Stimulated activated CD4-positive, alpha-beta T cell treated with anti-CD3 and anti-CD28 coated beads, TNF-alpha, amount 100 ng/mL, for 24 hours (primary cell): ENCODE data around the gene NEUROG1.

Experiments used
- DNase-seq, 3 experiments: peaks; one replicate each; pipeline ENCODE4 v3.0.0-alpha.2; 2020; ENCODE audit warnings: low read depth in 3 of 3

Gene NEUROG1

DNA sequence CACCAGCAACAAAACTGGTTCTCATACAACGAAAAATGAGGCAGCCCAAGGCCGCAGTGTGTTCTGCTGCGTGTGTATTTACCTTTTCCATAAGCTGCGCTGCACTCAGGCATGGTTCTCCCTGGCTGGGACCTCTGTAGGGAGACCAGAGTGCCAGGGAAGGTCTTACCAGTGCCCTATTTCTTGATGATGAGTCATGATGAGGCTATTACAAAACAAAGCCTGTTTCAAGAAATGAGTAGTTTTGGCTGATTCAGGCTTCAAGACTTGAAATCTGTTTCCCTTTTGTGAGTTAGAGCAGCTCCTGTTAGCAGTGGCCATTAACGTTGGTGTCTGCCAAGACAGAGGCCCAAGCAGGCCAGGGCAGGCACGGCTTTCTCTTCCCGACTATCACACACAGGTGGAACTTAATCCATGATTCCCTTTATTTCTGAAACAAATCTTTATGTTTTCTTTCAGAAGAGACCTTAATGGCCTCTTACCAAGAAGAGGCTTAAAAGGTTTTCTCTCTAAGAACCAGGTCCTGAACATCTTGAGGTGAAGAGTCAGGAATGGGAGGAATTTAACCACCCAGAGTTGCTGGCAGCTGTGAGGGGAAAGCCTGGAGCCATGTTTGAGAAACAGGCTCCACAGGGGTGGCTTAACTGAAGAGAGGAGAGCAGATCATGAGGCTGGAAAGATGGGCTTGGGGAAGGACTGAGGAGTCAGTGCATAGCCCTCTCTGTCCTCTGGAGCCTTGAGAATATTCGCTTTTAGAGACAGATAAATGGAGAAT lies 42.2 kb downstream of the NEUROG1 start:
- no peak for DNase-seq

DNA sequence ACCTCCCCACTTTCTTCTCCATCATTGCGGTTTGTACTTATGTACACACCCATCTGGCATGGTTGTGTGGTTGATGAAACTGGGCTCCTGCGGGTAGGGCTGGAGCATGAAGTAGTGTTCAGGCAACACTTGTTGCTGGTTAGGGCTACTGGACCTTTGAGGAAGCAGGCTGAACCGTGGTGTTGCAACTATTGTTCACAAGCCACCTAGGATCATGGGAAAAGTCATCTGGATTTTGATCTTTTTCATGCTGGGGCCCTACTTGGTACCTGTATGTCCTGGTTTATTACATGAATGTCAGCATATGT lies 43.5 kb downstream of the NEUROG1 start:
- no peak for DNase-seq

DNA sequence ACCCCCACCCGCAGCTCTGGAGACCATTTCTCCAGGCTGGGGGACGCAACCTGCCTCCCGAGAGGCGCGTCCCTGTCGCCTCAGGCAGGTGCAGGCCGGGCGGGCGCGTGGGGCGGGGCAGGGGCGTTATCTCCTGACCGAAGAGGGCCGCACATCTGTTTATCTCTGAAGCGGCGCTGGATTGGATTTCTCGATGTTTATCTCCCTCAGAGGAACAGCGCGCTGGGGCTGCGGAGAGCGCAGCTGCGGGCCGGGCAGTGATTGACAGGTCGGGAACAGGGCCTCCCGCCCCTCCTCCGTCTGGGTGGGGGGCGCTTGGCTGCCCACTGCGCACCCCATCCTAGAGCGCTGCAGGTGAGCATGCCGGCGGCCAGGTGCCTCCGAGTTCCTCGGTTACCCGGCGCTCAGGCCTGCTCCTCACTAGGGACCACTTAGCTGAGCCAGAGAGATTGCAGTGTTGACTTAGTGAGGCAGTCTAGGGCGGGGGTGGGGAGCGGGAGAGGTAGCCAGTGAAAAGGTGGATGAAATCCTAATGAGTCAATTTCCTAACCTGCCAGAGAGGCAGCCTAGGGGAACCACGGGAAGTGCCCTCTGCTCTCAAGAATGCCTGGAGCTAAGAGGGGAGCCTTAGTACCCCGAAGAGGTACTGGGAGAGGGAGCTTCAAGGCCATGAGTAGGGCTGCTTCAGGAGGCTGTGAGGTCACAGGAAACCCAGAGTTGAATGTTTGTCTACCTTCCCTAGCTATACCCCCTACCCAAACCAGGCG lies 44.0 kb downstream of the NEUROG1 start:
- DNase-seq = no peak

DNA sequence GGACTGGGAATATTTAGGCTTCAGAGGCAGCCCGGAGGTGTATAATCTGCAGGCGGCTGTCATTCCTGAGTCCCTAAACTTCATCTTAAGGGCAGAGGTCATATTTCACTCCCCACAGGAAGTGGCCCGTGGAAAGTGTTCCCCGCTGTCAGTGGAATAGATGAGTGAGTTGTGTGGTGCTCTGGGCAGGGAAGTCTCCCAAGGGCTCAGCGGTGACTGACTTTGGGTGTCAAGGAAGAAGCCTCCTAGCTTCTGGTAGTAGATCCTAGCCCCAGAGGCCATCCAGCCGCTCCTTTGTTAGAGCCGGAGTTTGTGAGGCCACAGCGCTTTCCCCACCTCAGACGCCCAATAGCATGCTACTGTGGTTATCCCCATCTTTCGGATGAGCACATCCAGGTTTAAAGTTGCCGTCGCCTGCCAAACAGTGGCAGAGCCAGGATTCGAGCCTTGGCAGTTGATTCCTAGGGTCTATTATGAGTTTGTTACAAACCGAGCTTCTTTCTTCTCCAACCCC lies 44.7 kb downstream of the NEUROG1 start:
- no peak for DNase-seq

DNA sequence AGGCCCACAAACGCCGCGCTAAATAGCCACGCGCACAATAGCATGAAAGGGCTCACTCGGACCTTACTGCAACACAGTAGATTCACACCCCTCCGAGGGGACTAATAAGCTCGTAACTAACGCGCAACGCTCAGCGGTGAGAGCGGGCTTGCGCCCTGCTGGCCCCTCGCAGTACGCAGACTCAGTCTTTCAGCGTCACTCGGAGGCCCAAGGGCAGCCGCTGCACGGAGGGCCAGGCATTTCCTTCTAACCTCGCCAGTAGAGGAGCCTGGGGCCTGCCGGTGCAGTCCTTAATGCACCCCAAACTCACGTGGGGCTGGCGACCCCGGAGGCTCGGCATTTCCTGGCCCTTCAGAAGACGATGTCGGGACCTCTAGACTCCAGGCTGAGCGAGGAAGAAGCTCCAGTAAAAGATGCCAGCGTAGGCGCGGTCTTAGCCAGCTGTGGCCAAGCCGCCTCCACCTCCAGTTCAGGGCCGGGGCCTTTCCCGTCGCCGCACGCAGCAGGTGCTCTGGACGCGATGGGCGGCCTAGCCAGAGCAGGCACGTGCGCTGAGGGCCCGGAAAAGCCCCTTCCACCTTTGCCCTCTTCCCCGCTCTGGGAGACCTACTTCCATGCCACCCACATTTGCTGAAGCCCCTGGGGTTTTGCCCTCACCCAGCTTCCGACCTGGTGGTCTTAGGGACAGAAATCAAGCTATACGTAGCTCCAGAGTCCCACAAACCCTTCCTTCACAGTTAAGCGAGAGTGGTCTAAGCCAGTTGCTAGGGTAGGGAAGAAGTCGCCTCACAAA lies 45.3 kb downstream of the NEUROG1 start:
- no peak for DNase-seq

DNA sequence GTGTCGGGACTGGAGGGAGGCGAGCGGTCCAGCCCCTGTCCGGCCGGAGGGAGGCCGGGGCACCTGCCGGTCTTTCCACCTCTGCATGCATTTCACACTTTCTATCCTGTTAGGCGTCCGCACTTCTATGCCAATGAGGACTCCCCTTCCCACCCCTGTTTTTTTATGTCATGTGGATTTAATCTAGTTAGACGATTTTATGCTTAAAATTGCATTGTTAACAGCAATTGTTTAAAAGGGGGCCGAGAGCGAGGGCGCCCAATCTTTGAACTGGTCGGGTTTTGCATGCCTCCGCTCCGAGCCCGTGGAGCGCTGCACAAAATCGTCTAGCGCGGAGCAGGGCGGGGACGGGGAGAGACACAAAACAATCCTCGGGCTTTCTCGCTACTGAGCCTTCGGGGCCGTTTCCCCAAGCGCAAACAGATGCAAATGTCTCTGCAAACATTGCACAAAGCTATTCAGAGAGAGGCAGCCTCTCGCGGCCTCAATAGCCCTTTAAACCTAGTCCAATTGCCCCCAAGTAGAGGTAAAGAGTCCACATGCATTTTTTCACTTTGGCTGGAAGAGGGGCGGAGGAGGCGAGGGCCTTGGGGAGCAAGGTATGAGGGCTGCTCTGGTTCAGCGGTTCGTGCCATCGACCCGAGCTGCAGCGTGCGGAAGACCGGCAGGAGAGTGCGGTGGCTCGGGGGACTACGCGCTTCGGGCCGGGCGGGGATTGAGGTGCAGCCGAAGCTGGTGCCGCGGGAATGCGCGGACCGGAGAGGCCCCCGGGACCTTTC lies 46.1 kb downstream of the NEUROG1 start:
- no peak for DNase-seq

DNA sequence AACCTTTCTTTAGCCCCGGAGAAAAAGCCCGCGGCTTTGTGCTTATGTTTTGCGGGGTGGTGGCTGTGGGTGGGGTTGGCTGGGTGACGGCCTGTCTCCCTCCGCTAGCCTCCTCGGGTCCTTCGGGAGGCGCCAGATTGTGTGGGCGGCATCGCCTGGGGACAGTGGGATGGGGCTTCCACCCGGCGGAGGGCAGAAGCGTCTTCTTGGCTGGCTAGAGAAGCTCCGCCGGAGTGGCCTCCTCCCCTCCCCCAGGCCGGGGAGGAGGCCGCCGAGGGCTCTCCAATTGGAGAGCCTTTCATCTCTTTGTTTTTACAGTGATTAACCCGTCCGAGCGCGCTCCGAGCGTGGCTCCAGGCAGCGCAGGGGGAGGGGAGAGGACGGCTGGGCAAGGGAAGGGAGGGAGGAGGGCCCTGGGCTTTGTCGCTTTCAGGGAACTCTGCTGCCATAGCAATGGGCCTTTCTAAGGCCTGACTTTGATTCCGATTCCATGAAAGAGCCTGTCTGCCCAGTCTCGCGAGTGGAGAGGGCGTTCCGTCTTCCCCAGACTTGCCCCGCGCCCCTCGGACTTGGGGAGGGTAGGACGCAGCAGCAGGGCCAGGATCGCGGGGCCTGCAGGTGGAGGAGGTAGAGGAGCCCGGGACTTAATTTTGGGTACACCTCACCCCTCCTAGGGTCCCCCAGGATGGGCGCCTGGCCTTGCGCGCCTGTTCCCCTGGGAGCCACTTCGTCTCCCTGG lies 46.9 kb downstream of the NEUROG1 start:
- no peak for DNase-seq

DNA sequence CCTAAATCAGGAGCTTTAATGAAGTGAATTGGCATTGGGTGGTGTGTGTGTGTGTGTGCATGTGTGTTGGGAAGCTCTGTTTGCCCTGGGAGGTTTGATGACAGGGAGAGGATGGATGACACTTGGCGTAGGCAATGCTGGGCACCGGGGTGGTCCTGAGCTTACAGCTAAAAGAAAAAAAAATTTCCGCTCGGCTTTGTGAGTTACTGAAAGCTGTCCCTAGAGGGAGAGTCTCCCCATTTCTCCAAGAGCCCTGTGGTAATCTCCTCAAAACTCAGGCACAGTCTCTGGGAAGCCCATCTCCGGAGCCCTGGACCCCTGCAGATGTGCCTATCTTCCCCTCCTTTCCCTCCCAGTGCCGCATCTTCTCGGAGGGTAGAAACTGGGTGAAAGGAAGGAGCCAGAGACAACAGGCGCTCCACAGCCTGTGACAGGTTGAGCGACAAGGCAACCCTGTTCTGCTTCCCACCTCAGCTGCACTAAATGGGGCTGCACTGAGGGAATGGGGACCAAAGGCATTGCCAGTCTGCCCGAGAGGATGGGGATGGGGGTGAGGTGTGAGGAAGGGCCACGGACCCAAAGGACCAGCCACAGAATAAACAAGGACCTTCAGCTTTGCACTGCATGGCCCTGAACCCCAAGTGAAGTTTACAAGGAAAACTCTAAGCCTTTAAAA lies 47.8 kb downstream of the NEUROG1 start:
- no peak for DNase-seq

DNA sequence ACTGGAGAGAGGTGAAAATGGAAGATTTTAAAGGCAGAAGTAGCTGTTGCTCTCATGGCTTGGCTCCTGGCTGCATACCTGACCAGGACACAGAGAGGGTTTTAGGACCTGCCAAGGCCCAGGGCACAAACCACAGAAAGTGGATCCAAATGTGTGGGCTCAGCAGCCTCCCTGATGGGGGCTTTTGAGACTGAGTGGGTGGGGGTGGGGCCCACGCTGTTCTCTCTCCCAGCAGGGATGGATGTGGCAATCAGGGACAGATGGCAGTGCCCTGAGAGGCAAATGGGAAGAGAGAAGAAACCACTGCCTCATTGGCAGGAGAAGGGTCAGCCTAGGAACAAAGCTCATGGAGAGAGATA lies 48.7 kb downstream of the NEUROG1 start:
- no peak for DNase-seq

DNA sequence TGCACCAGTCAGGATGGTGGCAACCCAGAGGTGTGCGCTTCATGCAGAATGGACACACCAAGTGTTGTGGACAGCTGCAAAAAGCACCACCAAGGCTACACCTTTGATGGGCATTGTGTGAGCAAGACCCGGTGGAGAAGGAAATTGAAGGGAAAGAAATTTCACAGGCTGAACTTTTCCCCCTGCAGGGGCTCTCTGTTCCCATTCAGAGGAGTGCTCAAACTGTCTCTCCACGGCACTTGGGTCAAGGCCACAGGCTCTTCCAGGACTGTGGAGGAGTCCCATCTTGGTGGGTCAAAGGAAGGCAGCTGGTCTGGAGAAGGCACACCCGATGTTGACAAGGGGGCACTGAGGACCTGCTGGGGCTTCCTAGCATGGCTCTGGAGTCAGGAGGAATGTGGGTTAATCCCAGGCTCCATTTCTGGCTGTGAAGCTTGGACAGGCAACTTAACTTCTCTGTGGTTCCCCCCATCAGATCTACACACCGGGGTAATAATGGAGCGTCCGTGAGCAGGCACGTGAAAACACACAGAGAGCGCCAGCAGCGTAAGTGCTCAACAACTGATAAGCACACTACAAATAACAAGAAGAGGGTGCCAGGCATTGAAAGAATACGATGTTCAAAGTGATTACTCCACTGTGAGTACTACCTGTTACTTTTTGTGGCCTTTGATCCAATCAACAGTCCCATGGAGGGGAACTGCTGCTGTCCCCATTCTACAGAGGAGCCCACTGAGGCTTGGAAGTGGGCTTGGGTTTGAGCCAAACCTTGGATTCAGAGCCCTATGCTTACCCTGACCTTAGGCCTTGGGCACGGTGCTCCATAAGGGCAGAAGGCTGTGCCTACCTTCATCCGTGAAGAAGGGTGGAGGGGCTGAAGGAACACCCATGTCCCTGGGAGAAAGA lies 49.4 kb downstream of the NEUROG1 start:
- no peak for DNase-seq

DNA sequence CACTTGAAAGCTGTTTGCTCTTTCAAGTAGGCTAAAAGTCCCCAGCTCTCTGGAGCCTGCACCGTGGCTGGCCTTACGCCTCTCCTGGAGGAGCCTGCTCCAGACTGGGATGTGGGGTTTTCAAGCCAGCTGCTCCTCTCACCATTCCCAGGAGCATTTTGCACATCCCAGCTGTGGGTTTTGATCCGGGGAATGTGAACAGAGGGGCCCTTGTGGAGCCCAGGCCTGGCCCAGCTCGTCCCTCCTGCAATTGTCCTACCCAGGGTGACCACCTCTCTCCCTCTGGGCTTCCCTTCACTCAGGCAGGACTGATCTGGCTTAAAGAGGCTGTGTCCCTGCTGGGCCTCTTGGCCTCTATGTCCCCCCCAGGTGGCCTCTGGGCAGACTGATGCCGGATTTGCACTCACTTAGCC lies 51.1 kb downstream of the NEUROG1 start:
- no peak for DNase-seq
